Measurements from ENCODE around the gene CDKN1C. TPM values are rescaled to one million over a fixed set of nuclear protein-coding genes. Genes with fewer than 3 reads are reported as not detected.

CDKN1C gene
- total RNA-seq, 1 experiment from 2014 or later, result 2.9 TPM

- intact Hi-C loops (cut with micrococcal nuclease; ENCODE audit: unreplicated experiment), result no loop called here
- CTCF ChIA-PET, result no interaction called here
- H3K27ac ChIP-seq (ENCODE audit: low read depth, low read length, poor library complexity, severe bottlenecking), result no peak overlapping the region
These were observed 34.3 kb upstream of the CDKN1C start for GRCh38 chr11:2919837-2920236.

DNA sequence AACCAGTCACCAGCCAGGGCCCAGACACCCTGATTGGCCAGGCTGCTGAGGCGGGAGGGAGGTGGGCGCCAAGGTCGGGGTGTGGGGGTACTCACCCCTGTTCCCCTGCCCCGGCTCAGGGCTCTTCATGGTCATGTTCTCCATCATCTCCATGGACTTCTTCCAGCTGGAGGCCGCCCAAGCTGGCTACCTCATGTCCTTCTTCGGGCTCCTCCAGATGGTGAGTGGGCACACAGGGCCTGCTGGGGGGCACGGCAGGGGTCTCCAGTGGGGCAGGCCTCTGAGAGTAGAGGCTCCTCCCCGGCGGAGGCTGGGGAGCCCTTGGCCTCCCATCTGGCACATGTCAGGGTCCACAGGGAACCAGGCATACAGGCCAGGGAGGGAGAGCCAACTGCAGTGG, 33.6 kb upstream of the CDKN1C start:
- no peak for DNase-seq (ENCODE audit: low spot score)
- Histone ChIP-seq H3K4me1 (ENCODE audit: insufficient read depth, low read length, poor library complexity, severe bottlenecking) (no peaks in the 10 kb centered on the region), H3K9me3 (ENCODE audit: low read depth, low read length, poor library complexity, severe bottlenecking) (no peaks in the 10 kb centered on the region), H3K27ac (ENCODE audit: low read depth, low read length, poor library complexity, severe bottlenecking) (no peak overlapping the region), H3K4me3 (ENCODE audit: low read depth, low read length, poor library complexity, severe bottlenecking) (no peak overlapping the region), H3K27me3 (replicated peaks; ENCODE audit: insufficient read depth, low read depth, low read length, poor library complexity) (no peaks in the 10 kb centered on the region), H3K36me3 (ENCODE audit: insufficient read depth, low read length, poor library complexity, severe bottlenecking) (no peaks in the 10 kb centered on the region)
- no TSS peak for BruUV-seq (replicated peaks)
- TF ChIP-seq EZH2 (IDR thresholded peaks at IDR 0.05; ENCODE audit: borderline replicate concordance, low read depth, low read length, poor library complexity, severe bottlenecking) (no peak), CTCF (conservative IDR thresholded peaks at IDR 0.05; ENCODE audit: low read depth, low read length) (no peak)
- CTCF ChIA-PET, result no interaction called here
- POLR2A ChIA-PET (ENCODE audit: low non-redundant PET), result no interaction called here
- intact Hi-C loops (cut with micrococcal nuclease; ENCODE audit: unreplicated experiment), result no loop called here

More at GRCh38 chr11:2919837-2920236, 34.3 kb upstream of the CDKN1C start:
- Histone ChIP-seq H3K4me1 (ENCODE audit: insufficient read depth, low read length, poor library complexity, severe bottlenecking) (no peaks in the 10 kb centered on the region), H3K9me3 (ENCODE audit: low read depth, low read length, poor library complexity, severe bottlenecking) (no peaks in the 10 kb centered on the region), H3K27me3 (replicated peaks; ENCODE audit: insufficient read depth, low read depth, low read length, poor library complexity) (no peaks in the 10 kb centered on the region), H3K36me3 (ENCODE audit: insufficient read depth, low read length, poor library complexity, severe bottlenecking) (no peaks in the 10 kb centered on the region), H3K4me3 (ENCODE audit: low read depth, low read length, poor library complexity, severe bottlenecking) (no peak overlapping the region)
- no peak for DNase-seq (ENCODE audit: low spot score)
- BruUV-seq (replicated peaks), result no TSS peak
- POLR2A ChIA-PET (ENCODE audit: low non-redundant PET), result no interaction called here
- TF ChIP-seq EZH2 (IDR thresholded peaks at IDR 0.05; ENCODE audit: borderline replicate concordance, low read depth, low read length, poor library complexity, severe bottlenecking) (no peak), CTCF (conservative IDR thresholded peaks at IDR 0.05; ENCODE audit: low read depth, low read length) (no peak)

DNA sequence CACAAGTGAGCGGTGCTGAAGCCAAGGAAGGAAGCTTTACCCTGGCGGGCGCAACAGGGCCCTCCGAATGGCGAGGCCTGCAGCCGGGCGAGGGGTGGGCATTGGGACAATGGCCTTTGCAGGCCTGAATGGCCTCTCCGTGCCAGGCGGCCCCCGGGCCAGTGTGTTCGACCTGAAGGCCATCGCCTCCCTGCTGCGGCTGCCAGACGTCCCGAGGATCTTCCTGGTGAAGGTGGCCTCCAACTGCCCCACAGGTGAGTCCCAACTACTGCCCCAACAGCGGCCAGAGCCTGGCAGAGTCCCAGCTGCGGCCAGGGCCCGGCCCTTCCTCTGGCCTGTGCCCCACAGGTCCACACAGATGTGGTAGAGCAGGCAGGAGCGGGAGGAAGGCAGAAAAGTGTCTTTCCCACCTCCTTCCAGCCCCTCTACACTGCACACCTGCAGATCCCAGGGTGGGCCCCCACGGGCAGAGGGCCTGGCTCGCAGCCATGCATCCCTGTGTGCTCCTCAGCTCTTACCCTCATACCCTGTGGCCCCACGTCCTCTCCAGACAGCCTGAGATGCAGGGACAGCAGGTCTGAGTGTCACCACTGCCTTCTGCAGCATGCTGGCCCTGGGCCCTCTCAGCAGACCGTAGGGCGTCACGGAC, 32.4 kb upstream of the CDKN1C start:
- Histone ChIP-seq H3K36me3 (ENCODE audit: insufficient read depth, low read length, poor library complexity, severe bottlenecking) (no peaks in the 10 kb centered on the region), H3K9me3 (ENCODE audit: low read depth, low read length, poor library complexity, severe bottlenecking) (no peaks in the 10 kb centered on the region), H3K4me3 (ENCODE audit: low read depth, low read length, poor library complexity, severe bottlenecking) (no peak overlapping the region), H3K4me1 (ENCODE audit: insufficient read depth, low read length, poor library complexity, severe bottlenecking) (no peaks in the 10 kb centered on the region), H3K27me3 (replicated peaks; ENCODE audit: insufficient read depth, low read depth, low read length, poor library complexity) (no peaks in the 10 kb centered on the region), H3K27ac (ENCODE audit: low read depth, low read length, poor library complexity, severe bottlenecking) (no peak overlapping the region)
- intact Hi-C loops (cut with micrococcal nuclease; ENCODE audit: unreplicated experiment), result no loop called here
- BruUV-seq (replicated peaks), result no TSS peak
- ChIA-PET CTCF (no interaction called here), POLR2A (ENCODE audit: low non-redundant PET) (no interaction called here)
- DNase-seq (ENCODE audit: low spot score), result no peak
- TF ChIP-seq CTCF (conservative IDR thresholded peaks at IDR 0.05; ENCODE audit: low read depth, low read length), result no peak
- TF ChIP-seq EZH2 (IDR thresholded peaks at IDR 0.05; ENCODE audit: borderline replicate concordance, low read depth, low read length, poor library complexity, severe bottlenecking), result no peak
